HG02981 (cell line): ENCODE data around the gene RTP1.
"Not testable (repeated sequence)": the region's sequence is repeated elsewhere in the genome, so short reads cannot be mapped to it uniquely, and the experiment has no call there.

Source experiments
- ATAC-seq: cut with Tn5 transposase; IDR thresholded peaks from one replicate; pipeline ENCODE4 v1.9.1; 2021; ENCODE audit warnings: mild to moderate bottlenecking, moderate library complexity; ENCODE audit not compliant: unreplicated experiment

RTP1 gene

DNA sequence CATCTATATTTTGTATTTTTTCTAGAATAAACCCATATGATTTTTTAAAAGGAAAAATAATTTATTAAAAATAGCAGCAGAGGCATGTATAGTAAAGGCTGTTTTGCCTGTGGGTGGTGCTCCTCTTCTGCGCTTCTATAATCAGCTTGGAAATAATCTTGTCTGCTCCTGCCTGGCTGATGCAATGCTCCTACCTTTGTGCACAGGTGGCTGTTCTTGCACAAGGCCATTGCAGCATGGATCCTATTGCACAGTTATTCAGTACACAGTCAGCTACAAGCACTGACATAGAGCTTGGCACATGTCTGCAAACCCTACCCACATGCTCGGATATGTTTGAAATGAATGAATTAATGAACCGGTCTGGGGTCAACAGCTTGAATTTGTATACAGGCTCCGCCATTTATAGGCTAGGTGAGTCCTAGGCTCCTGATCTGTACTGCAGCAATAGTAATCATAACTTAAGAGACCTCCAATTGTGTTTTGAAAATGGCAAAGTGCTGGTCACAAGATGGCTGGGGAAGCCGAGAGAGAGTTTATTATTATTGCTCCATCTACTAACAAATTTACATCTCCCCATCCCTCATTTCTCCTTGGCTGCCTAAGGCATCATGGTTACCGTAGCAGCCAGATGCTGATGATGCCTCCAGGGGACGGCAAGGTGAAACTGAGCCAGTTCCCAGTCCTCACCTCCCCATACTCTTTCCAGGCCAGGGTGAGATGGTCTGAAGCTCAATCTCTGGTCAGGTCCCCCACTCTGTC is 532 bp upstream of the RTP1 start:
- no peak for ATAC-seq

DNA sequence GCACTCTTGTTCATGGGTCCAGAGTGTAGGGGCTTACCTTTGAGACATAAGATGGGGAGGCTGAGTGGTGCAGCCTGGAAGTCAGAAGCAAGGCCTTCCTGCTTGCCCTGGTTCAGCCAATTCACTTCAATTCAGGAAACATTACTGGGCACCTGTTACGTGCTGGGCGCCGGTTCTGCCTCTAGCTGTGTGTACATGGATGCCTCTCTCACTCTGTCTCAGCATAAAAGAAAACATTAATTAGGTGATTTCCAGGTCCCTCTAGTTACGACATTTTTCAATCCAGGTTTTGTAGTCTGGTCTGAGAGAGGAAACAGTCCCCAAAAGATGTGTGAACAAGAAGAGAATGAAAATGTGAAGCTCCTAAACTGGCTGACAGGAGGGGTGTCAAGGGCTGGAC is 1.2 kb downstream of the RTP1 start:
- ATAC-seq = no peak

DNA sequence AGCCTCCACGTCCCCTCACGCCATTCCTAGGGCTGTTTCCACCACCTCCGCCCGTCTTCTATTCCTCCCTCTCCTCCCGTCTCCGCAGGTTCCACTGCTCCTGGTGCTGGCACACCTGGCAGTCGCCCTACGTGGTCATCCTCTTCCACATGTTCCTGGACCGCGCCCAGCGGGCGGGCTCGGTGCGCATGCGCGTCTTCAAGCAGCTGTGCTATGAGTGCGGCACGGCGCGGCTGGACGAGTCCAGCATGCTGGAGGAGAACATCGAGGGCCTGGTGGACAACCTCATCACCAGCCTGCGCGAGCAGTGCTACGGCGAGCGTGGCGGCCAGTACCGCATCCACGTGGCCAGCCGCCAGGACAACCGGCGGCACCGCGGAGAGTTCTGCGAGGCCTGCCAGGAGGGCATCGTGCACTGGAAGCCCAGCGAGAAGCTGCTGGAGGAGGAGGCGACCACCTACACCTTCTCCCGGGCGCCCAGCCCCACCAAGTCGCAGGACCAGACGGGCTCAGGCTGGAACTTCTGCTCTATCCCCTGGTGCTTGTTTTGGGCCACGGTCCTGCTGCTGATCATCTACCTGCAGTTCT is 2.3 kb downstream of the RTP1 start:
- ATAC-seq = not testable (repeated sequence)

DNA sequence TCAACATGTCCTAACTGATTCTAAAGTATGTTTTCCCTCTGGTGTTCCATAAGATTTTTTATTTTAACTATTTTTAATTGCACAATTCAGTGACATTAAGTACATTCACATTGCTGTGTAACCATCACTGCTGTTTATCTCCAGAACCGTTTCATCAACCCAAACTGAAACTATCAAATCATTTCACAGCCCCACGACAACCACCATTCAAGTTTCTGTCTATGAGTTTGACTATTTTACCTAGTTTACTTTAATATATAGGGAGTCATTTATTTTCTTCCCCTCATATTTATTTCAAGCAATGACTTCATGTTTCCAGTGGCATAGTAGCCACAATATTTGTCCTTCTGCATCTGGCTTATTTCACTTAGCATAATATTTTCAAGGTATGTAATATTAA is 8.4 kb downstream of the RTP1 start:
- no peak for ATAC-seq

DNA sequence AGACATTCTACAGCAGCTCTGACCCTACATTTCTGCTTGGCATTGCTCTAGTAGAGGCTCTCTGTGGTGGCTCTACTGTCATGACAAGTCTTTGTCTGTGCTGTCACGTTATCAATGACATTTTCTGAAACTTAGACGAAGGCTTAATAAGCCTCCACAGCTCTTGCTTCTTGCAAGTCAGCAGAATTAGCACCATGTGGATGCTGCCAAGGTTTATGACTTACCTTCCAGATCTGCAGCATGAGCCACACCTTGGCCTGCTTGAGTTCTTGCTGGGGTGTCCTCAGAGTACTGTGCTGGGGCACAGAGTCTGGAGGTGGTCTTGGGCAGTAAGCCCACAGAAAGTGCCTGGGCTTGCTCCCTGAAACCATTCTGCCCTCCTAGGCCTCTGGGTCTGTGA is 9.8 kb downstream of the RTP1 start:
- no peak for ATAC-seq

DNA sequence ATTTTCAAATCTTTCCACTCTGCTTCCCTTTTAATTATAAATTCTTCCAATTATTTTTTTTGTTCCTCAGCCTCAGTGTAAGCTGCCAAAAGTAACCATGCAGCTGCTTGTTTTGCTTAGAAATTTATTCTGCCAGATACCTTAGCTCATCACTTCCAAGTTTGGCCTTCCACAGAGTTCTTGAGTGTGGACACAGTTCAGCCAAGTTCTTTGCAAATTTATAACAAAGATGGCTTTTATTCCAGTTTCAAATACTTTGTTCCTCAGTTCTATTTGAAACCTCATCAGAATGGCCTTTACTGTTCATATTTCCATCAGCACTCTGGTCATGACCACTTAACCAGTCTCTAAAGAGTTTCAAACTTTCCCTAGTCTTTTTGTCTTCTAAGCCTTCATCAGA is 10.3 kb downstream of the RTP1 start:
- ATAC-seq = no peak

DNA sequence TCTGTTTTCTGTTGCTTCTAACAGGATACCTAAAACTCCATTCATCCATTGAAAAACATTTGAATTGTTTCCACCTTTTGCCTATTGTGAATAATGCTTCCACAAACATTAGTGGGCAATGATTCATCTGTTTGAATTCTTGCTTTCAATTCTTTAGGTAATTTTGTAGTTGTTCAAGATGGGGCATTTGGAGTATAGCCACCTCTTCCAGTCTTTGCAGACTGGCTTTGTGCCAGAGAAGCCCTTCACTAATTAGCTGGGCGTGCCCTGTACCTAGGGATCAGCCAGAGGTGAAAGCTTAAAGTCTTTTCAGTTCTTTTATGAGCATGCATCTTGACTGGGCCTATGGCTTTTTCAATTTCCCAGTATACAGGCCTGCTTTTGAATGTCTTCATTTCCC is 10.9 kb downstream of the RTP1 start:
- no peak for ATAC-seq

DNA sequence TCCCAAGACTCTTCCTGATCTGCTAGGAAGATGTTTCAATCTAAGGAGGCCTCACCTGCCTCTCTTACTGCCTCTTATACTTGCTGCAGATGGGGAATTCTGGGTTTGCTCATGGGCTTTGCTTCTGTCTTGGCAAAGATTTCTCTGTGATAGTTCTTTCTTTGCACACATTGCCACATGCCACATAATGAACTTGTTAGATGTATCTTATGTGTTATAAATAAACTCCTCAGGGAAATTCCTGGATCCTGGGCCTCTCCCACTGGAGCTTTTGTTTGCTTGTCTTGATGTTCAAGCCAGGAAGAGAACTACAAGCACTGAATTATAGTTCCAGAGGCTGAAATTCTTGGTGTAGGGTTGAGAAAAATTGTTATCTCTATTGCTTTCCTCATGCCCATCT is 12.2 kb downstream of the RTP1 start:
- ATAC-seq = no peak

DNA sequence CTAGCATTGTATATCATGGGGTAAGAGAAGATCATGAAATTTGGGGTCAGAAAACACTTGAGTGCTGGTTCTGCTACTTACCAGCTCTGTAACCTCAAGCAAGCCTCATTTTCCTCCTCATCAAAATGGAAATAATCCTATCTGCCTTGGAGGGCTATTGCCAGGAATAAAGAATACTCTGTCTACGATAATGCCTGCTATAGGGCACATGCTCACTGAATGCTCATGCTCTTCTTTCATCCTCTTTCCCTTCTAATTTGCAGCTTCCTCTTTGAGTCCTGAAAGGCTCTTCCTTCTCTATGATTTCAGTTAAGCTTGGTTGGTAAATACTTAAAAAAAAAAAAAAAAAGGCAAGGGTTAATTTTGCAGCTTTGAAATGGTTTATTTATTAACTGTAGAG is 12.8 kb downstream of the RTP1 start:
- ATAC-seq = no peak

DNA sequence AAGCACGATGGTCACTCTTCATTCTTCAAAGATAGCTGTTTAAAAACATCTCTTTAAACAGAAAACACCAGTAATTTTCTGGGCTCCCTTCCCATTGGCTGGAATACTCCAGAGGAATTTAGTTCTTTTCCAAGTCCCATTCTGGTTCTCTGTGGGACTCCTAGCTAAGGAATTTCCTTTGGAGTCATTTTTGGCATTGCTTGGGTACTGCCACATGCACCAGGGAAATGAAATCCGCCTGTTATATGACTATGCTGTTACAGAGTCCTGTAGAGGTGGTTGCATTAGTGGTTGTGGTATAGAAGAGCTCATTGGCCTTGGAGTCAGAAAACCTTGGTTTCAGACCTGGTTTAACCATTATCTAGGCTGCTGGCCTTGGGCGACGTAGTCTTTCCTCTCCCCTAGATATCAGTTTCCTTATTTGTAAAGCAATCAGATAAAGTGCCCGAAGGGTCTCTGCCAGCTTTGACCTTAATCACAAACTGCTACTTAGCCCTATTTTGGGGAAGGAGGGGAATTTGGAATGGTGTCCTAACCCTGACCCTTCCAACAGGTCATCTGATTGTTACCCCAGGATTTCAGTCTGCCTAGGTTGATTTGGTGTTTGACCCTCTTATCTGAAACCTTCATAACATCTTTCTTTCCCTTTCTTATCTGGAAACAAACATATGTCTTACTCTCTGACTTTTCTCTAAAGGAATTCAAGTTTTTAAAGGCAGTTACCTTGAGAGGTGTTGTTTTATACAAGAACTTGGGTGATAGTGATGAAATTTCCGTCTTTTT is 13.4 kb downstream of the RTP1 start:
- ATAC-seq = peak; percentile 98

DNA sequence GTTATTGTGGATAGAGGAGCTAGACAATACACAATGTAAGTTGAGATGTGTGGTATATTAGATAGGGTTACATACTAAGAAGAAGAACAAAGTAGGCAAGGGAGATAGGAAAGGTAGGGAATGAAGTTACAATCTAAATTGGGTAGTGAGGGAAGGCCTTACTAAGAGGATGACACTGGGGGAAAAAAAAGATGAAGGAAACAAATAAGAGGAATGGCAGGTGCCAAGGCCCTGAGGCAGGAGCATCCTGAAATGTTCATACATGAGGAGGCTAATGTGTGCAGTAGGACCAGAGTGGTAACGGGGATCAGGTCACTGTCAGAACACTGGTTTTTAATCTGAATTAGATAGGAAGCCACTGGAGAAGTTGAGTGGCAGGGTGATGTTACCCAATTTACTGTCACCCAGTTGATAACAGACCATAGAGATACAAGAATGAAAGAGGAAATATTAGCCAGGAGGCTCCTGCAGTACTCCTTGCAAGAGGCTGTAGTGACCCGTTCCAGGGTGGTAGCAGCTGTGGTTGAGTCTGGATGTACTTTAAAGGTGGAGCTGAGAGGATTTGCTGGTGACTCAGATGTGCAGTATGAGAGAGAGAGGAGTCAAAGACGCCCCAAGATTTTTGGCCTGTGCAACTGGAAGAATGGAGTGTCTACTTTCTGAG is 14.4 kb downstream of the RTP1 start:
- ATAC-seq = no peak

DNA sequence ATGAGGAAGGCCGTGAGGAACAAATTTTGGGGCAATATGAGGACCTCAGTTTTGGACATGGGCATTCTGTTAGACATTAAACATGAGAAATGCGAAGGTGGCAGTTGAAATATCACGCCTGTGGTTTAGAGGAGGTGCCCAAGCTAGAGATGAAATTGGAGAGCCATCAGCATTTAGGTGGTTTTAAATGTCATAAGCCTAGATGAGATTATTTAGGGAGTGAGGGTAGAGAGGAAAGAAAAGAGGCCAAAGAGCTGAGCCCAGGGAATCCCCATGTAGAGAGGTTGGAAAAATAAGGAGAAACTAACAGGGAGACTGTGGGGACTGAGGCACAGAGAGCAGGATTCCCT is 14.9 kb downstream of the RTP1 start:
- ATAC-seq = no peak

DNA sequence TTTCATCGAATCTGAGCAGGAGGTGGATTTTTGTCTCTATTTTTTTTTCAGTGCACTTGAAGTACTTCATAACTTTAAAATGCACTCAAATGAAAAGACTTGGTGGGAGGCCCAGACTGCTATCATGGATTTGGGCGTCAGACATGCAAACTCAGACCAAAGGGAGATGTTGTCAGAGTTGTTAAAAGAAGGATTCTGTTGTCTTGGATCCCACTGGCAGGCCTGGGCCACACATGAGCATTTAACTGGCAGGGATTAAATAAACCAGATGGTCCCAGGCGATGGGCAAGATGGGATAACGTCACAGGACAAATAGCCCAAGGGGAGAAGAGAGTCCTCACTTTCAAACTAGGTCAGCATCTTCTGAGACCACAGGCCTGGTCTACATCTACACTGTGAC is 15.4 kb downstream of the RTP1 start:
- ATAC-seq = no peak

DNA sequence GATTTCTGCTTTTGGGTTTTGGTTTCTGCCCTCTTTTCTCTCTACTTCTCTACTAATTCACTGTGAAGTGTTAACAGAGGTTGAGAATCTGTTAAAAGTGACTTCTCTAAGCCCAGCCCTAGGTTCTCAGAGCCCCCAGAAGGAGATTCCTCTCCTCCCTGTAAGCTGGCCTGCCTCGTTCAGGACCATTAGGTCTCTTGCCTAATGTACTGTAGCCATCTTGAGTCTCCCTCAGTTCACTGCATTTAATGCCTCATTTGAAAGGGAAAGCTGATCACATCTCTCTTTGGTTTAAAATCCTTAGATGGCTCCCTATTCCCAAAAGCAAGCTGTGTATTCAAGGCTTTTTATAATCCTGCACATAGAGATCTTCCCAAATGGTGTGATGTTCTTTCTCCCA is 16.3 kb downstream of the RTP1 start:
- ATAC-seq = no peak

DNA sequence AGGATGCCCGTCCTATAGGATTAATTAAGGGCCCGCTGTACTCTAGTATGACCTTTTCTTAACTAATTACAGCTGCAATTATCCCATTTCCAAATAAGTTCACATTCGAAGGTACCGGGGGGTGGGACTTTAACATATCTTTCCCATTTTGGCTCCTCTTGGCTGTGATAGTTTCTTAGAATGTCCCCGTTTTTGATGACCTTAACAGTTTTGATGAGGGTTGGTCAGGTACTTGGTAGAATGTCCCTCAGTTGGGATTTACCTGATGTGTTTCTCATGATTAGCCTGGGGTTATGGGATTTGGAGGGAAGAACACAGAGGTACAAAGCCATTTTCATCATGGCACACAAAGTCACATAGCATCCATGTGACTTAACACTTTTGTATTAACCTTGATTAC is 18.2 kb downstream of the RTP1 start:
- ATAC-seq = no peak

DNA sequence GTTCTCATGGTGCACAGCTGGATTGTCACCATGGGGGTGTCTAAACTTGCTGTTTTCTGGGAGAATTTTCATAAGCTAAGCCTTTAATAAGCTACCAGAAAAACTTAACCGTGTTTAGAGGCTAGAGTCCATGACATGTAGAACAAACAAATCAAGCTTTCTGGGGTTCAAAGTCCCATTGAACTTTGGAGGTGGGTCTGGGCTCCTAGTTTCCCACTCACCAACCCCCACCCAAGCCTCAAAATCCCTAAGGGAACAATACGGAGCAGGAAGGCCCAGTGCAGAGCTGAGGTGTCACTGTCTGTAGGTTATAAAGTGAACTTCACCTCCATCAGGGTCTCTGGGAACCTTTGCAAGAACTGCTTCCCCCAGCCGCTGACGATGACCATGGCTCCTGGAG is 25.5 kb downstream of the RTP1 start:
- no peak for ATAC-seq

DNA sequence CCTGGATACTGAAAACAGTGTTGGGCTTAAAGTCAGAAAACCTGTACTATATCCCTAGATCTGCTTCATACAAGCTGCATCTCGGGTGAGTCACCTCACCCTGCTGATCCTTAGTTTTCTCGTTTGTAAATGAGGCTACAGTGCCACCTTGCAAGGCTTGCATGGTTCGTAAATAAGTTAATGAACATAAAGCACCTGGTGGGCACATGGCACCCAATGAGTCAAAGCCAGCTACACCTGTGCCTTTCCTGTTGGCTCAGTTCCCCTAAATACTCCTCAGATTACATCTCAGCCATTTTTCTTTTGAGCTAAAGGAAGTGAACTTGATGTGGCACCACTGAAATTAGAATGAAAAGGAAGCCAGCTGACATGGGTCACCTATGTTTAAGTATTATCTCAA is 26.5 kb downstream of the RTP1 start:
- no peak for ATAC-seq

DNA sequence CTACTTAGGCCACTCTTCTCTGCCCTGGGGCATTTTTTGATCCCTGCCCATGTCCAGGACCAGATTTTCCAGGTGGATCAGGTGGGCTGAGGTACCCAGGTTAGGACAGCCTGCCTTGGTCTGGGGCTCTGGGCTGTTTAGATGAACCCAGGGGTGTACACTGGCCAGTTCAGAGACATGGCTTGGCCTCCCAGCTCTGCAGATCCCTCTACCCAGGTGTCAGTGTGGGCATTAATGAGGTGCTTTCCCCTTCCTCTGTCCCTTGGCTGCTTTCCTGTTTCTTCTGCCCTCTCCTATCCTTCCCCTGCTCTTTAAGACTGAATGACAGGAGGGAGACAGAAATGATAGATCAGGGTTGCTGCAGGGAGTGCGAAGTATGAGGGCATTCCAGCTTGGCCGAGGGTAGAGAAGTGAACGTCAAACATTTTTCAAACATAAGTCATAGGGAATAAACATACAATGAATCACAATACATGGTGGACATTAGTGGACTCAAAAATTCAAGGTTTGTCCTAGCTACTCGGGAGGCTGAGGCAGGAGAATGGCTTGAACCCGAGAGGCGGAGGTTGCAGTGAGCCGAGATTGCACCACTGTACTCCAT is 30.5 kb downstream of the RTP1 start:
- no peak for ATAC-seq

DNA sequence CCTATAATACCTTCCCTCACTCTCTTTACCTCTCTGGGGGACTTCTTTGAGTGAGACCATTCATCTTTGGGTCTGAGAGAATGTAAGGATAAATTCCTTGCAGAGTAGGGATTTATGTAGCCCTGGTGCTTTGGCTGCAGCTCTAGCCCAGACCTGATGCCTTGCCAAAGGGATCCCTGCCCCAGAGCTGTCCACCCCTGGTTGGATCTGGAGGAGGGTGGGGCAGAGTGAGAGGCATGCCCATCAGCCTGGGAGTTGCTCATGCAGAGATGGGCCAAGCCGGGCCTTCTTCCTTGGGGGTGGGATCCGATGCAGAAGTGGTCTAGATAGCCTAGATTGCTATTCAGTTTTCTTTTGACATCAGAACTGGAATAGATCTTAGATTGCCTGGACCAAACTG is 31.5 kb downstream of the RTP1 start:
- no peak for ATAC-seq

DNA sequence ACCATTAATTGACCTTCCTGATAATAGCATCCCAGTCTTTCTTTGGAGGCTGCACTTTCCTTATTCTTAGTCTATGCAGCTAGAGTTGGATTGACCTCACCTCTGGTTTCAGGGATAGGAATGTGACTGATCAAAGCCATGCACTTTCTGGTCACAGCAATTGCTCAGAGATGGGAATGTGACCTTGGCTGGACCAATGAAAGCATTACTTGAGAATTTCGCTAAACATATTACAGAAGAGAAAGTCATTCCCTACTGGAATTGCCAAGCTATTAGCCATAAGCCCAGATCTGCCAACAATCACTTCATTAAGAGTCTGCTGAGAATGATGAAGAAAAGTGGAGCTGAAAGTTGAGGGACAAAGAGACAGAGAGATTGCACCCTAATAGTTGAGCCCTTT is 32.7 kb downstream of the RTP1 start:
- ATAC-seq = no peak

DNA sequence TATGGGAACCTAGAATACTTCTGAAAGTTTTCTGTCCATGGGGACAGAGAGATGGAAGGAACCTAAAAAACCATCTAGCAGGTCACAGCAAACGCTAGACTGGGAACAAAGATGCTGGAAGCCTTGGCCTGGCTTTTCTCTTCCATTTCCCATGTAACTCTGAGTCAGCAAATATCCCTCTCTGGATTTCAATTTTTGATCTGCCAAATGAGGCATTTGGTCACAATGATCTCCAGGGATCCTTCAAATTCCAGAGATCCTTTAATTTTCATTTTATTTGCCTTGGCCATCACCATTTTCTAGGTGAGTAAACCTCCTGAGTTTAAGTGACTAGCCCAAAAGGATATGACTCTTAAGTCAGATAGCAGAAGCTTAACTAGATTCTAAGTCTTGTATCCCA is 39.7 kb downstream of the RTP1 start:
- ATAC-seq = no peak
